ENCODE results near the gene ADORA1.

The ADORA1 gene

GRCh38 chr1:203140743-203141520 lies 13.4 kb downstream of the ADORA1 start:
- no peak for DNase-seq (ENCODE audit: low read depth in 2 of 2)

- no peak for DNase-seq (ENCODE audit: low read depth in 2 of 2)
Measured at GRCh38 chr1:203142124-203142523, 14.6 kb downstream of the ADORA1 start.

- DNase-seq (ENCODE audit: low read depth in 2 of 2), result no peak
Measured at GRCh38 chr1:203142684-203143408, 15.3 kb downstream of the ADORA1 start.

GRCh38 chr1:203143641-203144040 lies 16.1 kb downstream of the ADORA1 start:
- no peak for DNase-seq (ENCODE audit: low read depth in 2 of 2)

GRCh38 chr1:203144661-203145060 lies 17.1 kb downstream of the ADORA1 start:
- DNase-seq (ENCODE audit: low read depth in 2 of 2), result no peak

GRCh38 chr1:203145321-203146041 lies 18.0 kb downstream of the ADORA1 start:
- DNase-seq (ENCODE audit: low read depth in 2 of 2), result no peak

- no peak for DNase-seq (ENCODE audit: low read depth in 2 of 2)
Measured at GRCh38 chr1:203146042-203146369, 18.5 kb downstream of the ADORA1 start.

- no peak for DNase-seq (ENCODE audit: low read depth in 2 of 2)
Measured at GRCh38 chr1:203146537-203146936, 19.0 kb downstream of the ADORA1 start.

GRCh38 chr1:203147376-203147775 lies 19.9 kb downstream of the ADORA1 start:
- DNase-seq (ENCODE audit: low read depth in 2 of 2), result no peak

GRCh38 chr1:203148127-203148526 lies 20.6 kb downstream of the ADORA1 start:
- no peak for DNase-seq (ENCODE audit: low read depth in 2 of 2)

GRCh38 chr1:203148579-203148978 lies 21.1 kb downstream of the ADORA1 start:
- no peak for DNase-seq (ENCODE audit: low read depth in 2 of 2)

- DNase-seq (ENCODE audit: low read depth in 2 of 2), result no peak
Measured at GRCh38 chr1:203149188-203149840, 21.8 kb downstream of the ADORA1 start.

GRCh38 chr1:203150511-203151297 lies 23.2 kb downstream of the ADORA1 start:
- no peak for DNase-seq (ENCODE audit: low read depth in 2 of 2)

GRCh38 chr1:203151362-203152157 lies 24.0 kb downstream of the ADORA1 start:
- no peak for DNase-seq (ENCODE audit: low read depth in 2 of 2)

- DNase-seq (ENCODE audit: low read depth in 2 of 2), result no peak
Measured at GRCh38 chr1:203152158-203153034, 24.9 kb downstream of the ADORA1 start.

GRCh38 chr1:203153051-203153988 lies 25.8 kb downstream of the ADORA1 start:
- no peak for DNase-seq (ENCODE audit: low read depth in 2 of 2)

- DNase-seq (ENCODE audit: low read depth in 2 of 2), result no peak
Measured at GRCh38 chr1:203153989-203154821, 26.7 kb downstream of the ADORA1 start.

All from activated CD4-positive, alpha-beta T cell treated with anti-CD3 and anti-CD28 coated beads for 24 hours (primary cell).